Upper lobe of right lung (tissue), 1 donor: ENCODE measurements around the gene SFPQ. TPM values are rescaled to one million over a fixed set of nuclear protein-coding genes. Genes with fewer than 3 reads are reported as not detected.
A peak's percentile ranks its signal among the peaks of the same experiment; 100 is the strongest.

Experiments
- ATAC-seq: fragments of 200-7000 bp; cut with Tn5 transposase; one replicate; pipeline ENCODE4 v1.9.1; 2020; ENCODE audit warnings: mild to moderate bottlenecking, moderate library complexity
- DNase-seq: peaks from one replicate; pipeline ENCODE4 v3.0.0-alpha.2; 2020
- H3K27ac ChIP-seq: fragments of 200-600 bp; one replicate; pipeline ENCODE4 v1.8.0; 2022
- H3K27me3 ChIP-seq: fragments of 200-600 bp; one replicate; pipeline ENCODE4 v1.8.0; 2022; ENCODE audit warnings: mild to moderate bottlenecking
- H3K36me3 ChIP-seq: fragments of 200-600 bp; one replicate; pipeline ENCODE4 v1.8.0; 2022
- H3K4me1 ChIP-seq: fragments of 200-600 bp; one replicate; pipeline ENCODE4 v1.8.0; 2022
- H3K4me3 ChIP-seq: fragments of 200-600 bp; one replicate; pipeline ENCODE4 v1.8.0; 2022; ENCODE audit warnings: mild to moderate bottlenecking
- H3K9me3 ChIP-seq: fragments of 200-600 bp; one replicate; pipeline ENCODE4 v1.8.0; 2022
- intact Hi-C: fragments of 100-400 bp; cut with DNase I; formaldehyde crosslinking; loops from one replicate; pipeline ENCODE4 v1.11.0; 2022
- total RNA-seq: library from RNA; stranded (reverse); fragmentation: NEBNext Ultra II Directional; extraction: Animal tissue kit (Norgen Biotek cat#: 25700); gene quantifications from one replicate; pipeline ENCODE4 v1.2.1, GENCODE V29; 2021
- TF ChIP-seq, protein P1 (sequence below): fragments of 200-600 bp; IDR thresholded peaks from one replicate; pipeline ENCODE4 v1.8.0; 2022; ENCODE audit warnings: antibody characterized with exemption
- donor health status: DM: no; HTN: yes; CAD: no; lungs with severe emphysema.

SFPQ gene
- total RNA-seq, 1 donor from 2014 or later, result 170 TPM

DNA sequence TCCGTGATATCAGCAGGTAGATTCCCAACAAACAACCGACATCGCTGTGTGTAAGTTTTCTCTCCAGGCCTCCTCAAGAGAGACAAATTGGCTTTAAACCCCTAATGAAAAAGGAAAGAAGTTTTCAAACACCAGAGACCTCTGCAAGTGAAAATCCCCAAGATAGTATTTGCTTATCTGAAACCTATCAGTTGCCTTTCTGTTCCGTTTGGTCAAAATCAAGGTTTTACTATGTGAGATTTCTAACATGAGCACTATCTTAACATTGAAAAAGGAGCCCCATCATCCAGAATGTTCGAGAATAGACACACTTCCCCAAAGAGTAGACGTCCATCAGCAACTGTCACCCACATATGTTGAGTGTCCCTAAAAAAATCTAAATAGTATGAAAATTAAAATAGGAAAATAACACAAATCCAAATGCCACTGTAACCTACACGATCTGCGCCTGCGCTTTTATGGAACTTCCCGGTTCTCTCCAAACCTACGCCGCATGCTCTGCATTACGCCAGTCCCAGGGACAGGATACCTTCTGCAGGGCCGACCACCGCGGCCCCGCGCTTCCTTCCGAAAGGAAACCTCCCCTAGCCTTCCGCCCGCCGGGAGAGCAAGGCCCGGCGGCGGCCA lies 1.4 kb downstream of the SFPQ start:
- TF ChIP-seq, protein P1, sequence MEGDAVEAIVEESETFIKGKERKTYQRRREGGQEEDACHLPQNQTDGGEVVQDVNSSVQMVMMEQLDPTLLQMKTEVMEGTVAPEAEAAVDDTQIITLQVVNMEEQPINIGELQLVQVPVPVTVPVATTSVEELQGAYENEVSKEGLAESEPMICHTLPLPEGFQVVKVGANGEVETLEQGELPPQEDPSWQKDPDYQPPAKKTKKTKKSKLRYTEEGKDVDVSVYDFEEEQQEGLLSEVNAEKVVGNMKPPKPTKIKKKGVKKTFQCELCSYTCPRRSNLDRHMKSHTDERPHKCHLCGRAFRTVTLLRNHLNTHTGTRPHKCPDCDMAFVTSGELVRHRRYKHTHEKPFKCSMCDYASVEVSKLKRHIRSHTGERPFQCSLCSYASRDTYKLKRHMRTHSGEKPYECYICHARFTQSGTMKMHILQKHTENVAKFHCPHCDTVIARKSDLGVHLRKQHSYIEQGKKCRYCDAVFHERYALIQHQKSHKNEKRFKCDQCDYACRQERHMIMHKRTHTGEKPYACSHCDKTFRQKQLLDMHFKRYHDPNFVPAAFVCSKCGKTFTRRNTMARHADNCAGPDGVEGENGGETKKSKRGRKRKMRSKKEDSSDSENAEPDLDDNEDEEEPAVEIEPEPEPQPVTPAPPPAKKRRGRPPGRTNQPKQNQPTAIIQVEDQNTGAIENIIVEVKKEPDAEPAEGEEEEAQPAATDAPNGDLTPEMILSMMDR, result no peak
- Histone ChIP-seq H3K4me3 (peak overlapping the region; percentile 97), H3K4me1 (peaks cover 43% of the 10 kb centered on the region), H3K27ac (peak overlapping the region; percentile 99), H3K27me3 (no peaks in the 10 kb centered on the region), H3K36me3 (peaks cover 50% of the 10 kb centered on the region), H3K9me3 (no peaks in the 10 kb centered on the region)
- intact Hi-C loops, result no loop called here
- no peak for DNase-seq
- ATAC-seq, result no peak

DNA sequence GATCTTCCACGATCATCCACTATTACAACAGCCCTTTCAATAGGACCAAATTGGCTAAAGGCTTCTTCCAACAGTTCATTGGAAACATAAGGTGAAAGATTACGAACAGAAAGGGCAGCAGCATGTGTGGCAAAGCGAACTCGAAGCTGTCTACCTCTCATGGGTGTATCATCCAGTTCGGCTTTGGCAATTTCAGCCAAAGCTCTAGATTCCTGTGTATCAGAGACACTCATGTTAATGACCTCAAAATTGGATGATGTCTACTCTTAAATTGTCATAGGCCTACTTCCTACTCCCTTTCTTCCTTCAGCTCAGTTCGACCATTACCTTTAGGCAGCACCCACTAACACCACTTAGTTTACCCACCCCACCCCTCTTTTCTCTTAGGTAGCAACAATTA lies 2.2 kb downstream of the SFPQ start:
- ATAC-seq (no peak), DNase-seq (no peak)
- peaks cover 58% of the 10 kb centered on the region for H3K36me3 ChIP-seq
- no peaks in the 10 kb centered on the region for H3K9me3 ChIP-seq
- TF ChIP-seq, protein P1, result no peak
- no peaks in the 10 kb centered on the region for H3K27me3 ChIP-seq
- H3K27ac ChIP-seq, result no peak overlapping the region
- H3K4me3 ChIP-seq, result peak overlapping the region; percentile 97
- peaks cover 47% of the 10 kb centered on the region for H3K4me1 ChIP-seq
- intact Hi-C loops, result no loop called here

DNA sequence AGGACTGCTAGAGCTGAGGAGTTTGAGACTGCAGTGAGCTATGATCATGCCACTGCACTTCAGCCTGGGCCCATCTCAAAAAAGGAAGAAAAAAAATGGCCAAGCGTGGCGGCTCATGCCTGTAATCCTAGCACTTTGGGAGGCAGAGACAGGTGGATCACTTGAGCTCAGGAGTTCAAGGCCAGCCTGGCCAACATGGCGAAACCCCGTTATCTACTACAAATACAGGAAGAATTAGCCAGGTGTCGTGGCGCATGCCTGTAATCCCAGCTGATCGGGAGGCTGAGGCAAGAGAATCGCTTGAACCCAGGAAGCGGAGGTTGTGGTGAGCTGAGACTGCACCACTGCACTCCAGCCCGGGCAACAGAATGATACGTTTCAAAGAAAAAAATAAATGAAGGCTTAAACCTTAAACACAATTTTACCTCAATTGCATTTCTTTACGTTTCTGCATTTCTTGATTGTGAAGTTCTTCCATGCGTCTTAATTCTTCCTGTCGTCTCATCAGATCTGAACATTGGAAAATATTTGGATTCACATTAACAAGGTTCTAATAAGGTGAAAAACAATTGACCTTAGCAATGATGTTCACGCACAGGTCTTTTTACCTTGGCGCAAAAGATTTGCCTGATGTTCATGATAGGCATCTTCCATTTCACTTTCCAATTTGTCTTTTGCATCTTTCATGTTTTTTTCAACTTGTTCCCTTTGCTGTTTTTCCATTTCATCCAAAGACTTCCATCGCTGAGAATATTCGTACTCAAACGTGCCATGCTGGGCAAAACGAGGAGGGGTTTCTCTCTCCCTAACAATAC lies 4.2 kb downstream of the SFPQ start:
- DNase-seq, result no peak
- intact Hi-C loops, result no loop called here
- ATAC-seq, result no peak
- H3K4me3 ChIP-seq, result no peak overlapping the region
- no peaks in the 10 kb centered on the region for H3K27me3 ChIP-seq
- H3K36me3 ChIP-seq, result peaks cover 78% of the 10 kb centered on the region
- H3K4me1 ChIP-seq, result peaks cover 47% of the 10 kb centered on the region
- H3K27ac ChIP-seq, result no peak overlapping the region
- TF ChIP-seq, protein P1, result no peak
- H3K9me3 ChIP-seq, result no peaks in the 10 kb centered on the region

DNA sequence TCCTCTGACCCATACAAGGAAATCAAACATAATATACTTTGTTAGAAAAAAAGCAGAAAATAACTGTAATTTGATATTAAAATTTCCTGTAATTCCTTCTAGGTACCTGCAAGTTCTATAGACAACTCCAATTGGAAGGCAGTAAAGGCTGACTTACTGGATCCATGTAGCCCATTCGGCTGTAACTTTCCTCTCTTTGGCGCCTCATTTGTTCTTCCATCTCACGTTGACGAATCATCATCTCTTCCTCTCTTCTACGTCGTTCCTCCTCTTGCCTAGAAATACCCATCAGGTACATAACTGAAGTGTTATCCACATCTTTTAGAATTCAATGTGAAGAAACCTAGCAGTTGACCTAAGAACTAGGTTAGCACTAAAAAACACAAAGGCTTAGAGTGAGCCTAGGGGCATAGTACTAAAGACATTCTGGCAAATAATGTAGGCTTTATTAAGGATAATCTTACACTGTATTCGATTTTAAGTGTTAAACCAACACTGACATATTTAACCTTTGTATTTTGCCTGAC lies 5.1 kb downstream of the SFPQ start:
- Histone ChIP-seq H3K4me1 (peaks cover 42% of the 10 kb centered on the region), H3K4me3 (no peak overlapping the region)
- intact Hi-C loops, result no loop called here

DNA sequence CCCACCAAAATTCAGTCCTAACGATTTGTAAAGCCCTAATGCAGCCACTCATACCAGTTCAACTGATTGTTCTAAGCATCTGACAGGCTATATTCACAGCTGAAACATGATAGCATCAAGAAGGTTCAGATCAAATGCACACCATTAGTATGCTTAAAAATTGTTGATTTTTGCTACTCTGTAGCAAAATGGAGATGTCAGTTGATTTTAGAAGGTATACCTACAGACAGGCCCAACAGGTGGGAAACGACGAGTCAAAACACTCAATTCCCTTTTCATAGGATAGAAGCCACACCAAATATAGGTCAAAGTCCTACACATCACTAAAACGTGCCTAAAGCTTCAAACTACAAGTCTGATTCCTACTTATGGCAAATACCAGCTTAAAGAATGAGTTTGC lies 6.7 kb downstream of the SFPQ start:
- ATAC-seq (no peak), DNase-seq (no peak)
- Histone ChIP-seq H3K36me3 (peaks cover 100% of the 10 kb centered on the region), H3K27me3 (no peaks in the 10 kb centered on the region), H3K9me3 (no peaks in the 10 kb centered on the region), H3K27ac (no peak overlapping the region), H3K4me3 (no peak overlapping the region), H3K4me1 (peaks cover 42% of the 10 kb centered on the region)
- intact Hi-C loops, result no loop called here
- TF ChIP-seq, protein P1, result no peak

More for the DNA sequence above, 5.1 kb downstream of the SFPQ start:
- peaks cover 87% of the 10 kb centered on the region for H3K36me3 ChIP-seq
- no peaks in the 10 kb centered on the region for H3K27me3 ChIP-seq
- no peak for DNase-seq
- ATAC-seq, result no peak
- TF ChIP-seq, protein P1, result no peak
- H3K27ac ChIP-seq, result no peak overlapping the region
- no peaks in the 10 kb centered on the region for H3K9me3 ChIP-seq
